Cerebellar nuclear complex (tissue), 1 donor: Measurements from ENCODE around the gene ZC4H2.
A peak's percentile ranks its signal among the peaks of the same experiment; 100 is the strongest.
"Not testable (repeated sequence)": the region's sequence is repeated elsewhere in the genome, so short reads cannot be mapped to it uniquely, and the experiment has no call there.

ENCODE experiments used
- DNase-seq, 2 experiments: peaks; one replicate each; lab custom pipeline; 2025; lab: John Stamatoyannopoulos, UW

Gene ZC4H2

GRCh38 chrX:64975989-64976672, at the start of gene ZC4H2:
Gene ZC4H2 (minus strand): TSS chrX:64976450. CDS start chrX:64976377, 73 bp downstream.
- DNase-seq, result peak; percentile 14 to 42

DNA sequence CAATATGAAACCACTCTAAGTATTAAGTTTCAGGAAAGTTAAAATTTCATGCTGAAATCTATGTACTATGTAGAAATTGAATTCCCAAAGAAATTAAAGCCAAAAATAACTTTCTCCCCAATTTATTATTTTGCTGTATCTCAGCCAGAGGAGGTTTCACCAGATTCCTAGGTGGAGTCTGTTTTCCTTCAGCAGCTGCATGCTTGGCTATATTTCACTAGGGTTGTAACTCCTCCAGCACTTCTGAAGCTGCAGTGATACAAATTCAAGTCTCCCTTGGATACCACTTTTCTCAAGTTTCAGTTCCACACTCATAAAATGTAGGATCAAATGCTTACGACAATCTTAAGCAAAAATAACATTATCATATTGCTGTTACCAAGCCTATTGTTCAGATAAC, 41.2 kb upstream of the ZC4H2 start:
- no peak for DNase-seq

DNA sequence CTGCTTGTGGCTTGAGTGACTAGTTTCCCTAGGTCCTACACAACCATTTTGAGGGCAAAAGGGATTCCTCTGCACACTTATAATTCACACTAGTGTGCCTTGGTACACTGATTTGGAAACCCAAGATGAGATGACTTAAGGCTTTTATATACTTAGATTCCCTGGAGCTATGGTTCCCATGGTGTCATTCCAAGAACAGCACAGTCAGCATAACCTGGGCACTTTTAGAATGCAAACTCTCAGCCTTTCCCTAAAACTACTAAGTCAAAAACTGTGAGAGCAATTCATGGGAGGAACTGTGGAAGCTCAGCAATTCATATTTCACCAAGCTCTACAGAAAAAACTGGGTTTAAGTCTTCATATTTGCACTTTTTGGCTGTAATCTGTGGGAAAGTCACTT, 38.0 kb upstream of the ZC4H2 start:
- no peak for DNase-seq

- DNase-seq, result no peak
These were observed 33.2 kb upstream of the ZC4H2 start for GRCh38 chrX:65009459-65009858.

- DNase-seq, result not testable (repeated sequence)
These were observed 26.0 kb upstream of the ZC4H2 start for GRCh38 chrX:65002208-65002607.

- no peak for DNase-seq
These were observed 20.6 kb upstream of the ZC4H2 start for GRCh38 chrX:64996805-64997204.

- no peak for DNase-seq
These were observed 18.0 kb upstream of the ZC4H2 start for GRCh38 chrX:64994131-64994798.

- DNase-seq, result no peak
These were observed 1.6 kb upstream of the ZC4H2 start for GRCh38 chrX:64977830-64978229.

GRCh38 chrX:64977051-64977450, 801 bp upstream of the ZC4H2 start:
- no peak for DNase-seq

DNA sequence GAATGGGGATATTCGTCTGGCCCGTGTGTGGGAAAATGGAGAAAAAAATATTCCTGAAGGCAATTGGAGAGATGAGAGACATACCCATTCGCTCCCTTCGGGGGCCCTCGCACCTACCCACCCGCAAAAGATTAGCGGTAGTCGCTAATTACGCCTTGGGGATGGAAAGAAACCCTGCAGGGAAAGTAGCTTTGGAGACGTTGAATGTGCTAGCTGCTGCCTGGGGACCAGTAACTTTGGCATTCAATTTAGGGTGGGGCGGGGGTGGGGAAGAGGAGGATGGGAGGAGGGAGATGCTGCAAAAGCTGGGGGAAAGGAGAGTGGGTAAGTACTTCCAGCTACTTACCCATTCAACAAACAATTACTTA, 407 bp upstream of the ZC4H2 start:
- DNase-seq, result no peak

- no peak for DNase-seq
These were observed 759 bp downstream of the ZC4H2 start for GRCh38 chrX:64975491-64975890.

DNA sequence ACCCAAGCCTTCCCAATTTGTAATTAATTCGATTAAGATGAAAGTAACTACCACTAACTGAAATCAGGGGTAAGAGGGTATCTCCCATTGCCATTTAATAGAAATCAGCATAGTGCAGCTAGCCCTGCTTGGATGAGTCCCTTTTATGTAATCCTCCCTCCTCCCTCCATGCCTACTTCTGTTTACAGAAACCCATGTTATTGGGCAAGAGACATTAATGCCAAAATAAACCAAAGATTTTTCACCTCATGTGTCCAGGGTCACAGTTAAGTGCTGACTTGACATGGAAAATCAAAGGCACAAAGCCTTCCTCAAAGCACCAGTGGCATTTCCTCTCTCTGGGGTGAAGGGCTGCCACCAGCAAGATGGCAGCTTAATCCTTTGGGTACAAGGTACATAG, 50.8 kb downstream of the ZC4H2 start:
- DNase-seq, result no peak

- DNase-seq, result no peak
These were observed 68.1 kb downstream of the ZC4H2 start for GRCh38 chrX:64908121-64908520.

- no peak for DNase-seq
These were observed 81.7 kb downstream of the ZC4H2 start for GRCh38 chrX:64894454-64895038.

GRCh38 chrX:64885850-64886249, 90.4 kb downstream of the ZC4H2 start:
- no peak for DNase-seq

- DNase-seq, result not testable (repeated sequence)
These were observed 97.5 kb downstream of the ZC4H2 start for GRCh38 chrX:64878709-64879108.

GRCh38 chrX:64867217-64867616, 109.0 kb downstream of the ZC4H2 start:
- DNase-seq, result no peak
